HG03097 (cell line): ENCODE data around the gene CHN1.

Experiments used
- ATAC-seq: cut with Tn5 transposase; IDR thresholded peaks from one replicate; pipeline ENCODE4 v1.9.1; 2021; ENCODE audit not compliant: unreplicated experiment, low FRiP score

Gene CHN1

GRCh38 chr2:174877751-174878150, 127.4 kb downstream of the CHN1 start:
- ATAC-seq: no peak

- ATAC-seq: no peak
Observed at GRCh38 chr2:174877301-174877700, 127.9 kb downstream of the CHN1 start.

- no peak for ATAC-seq
Observed at GRCh38 chr2:174874085-174874484, 131.1 kb downstream of the CHN1 start.

GRCh38 chr2:174873471-174873870, 131.7 kb downstream of the CHN1 start:
- no peak for ATAC-seq

- ATAC-seq: no peak
Observed at GRCh38 chr2:174870787-174871186, 134.4 kb downstream of the CHN1 start.

GRCh38 chr2:174868878-174869277, 136.3 kb downstream of the CHN1 start:
- ATAC-seq: no peak

- ATAC-seq: no peak
Observed at GRCh38 chr2:174866421-174866820, 138.8 kb downstream of the CHN1 start.

GRCh38 chr2:174863183-174863582, 142.0 kb downstream of the CHN1 start:
- ATAC-seq: no peak

GRCh38 chr2:174859563-174860169, 145.5 kb downstream of the CHN1 start:
- no peak for ATAC-seq

GRCh38 chr2:174858745-174859144, 146.4 kb downstream of the CHN1 start:
- ATAC-seq: no peak

- ATAC-seq: no peak
Observed at GRCh38 chr2:174856447-174856846, 148.7 kb downstream of the CHN1 start.

- no peak for ATAC-seq
Observed at GRCh38 chr2:174846941-174847938, 157.9 kb downstream of the CHN1 start.

GRCh38 chr2:174846218-174846617, 159.0 kb downstream of the CHN1 start:
- ATAC-seq: no peak

- ATAC-seq: no peak
Observed at GRCh38 chr2:174844295-174844708, 160.9 kb downstream of the CHN1 start.

GRCh38 chr2:174842496-174842895, 162.7 kb downstream of the CHN1 start:
- ATAC-seq: no peak

- ATAC-seq: no peak
Observed at GRCh38 chr2:174841936-174842335, 163.2 kb downstream of the CHN1 start.

- no peak for ATAC-seq
Observed at GRCh38 chr2:174841350-174841749, 163.8 kb downstream of the CHN1 start.

GRCh38 chr2:174840436-174840835, 164.7 kb downstream of the CHN1 start:
- ATAC-seq: no peak

GRCh38 chr2:174839662-174840061, 165.5 kb downstream of the CHN1 start:
- no peak for ATAC-seq

- ATAC-seq: no peak
Observed at GRCh38 chr2:174836995-174837390, 168.2 kb downstream of the CHN1 start.

- ATAC-seq: no peak
Observed at GRCh38 chr2:174836377-174836994, 168.7 kb downstream of the CHN1 start.
